22Rv1 (cell line): Measurements from ENCODE around the gene EXOSC5.

ENCODE experiments used
- CTCF ChIP-seq: fragments of 450-650 bp; IDR thresholded peaks from 2 replicates; pipeline ENCODE4 v1.5.1; 2017; ENCODE audit warnings: mild to moderate bottlenecking
- ZFX ChIP-seq: fragments of 450-650 bp; IDR thresholded peaks from 2 replicates; pipeline ENCODE4 v1.6.1; 2017; ENCODE audit warnings: antibody characterized with exemption, borderline replicate concordance

GRCh38 chr19:41366089-41366488 is 31.1 kb downstream of the EXOSC5 start:
- TF ChIP-seq CTCF (no peak), ZFX (no peak)
